Tibial nerve (tissue), 4 donors: ENCODE measurements around the gene ENPP6. TPM values are rescaled to one million over a fixed set of nuclear protein-coding genes. Genes with fewer than 3 reads are reported as not detected.
"Not testable (repeated sequence)": the region's sequence is repeated elsewhere in the genome, so short reads cannot be mapped to it uniquely, and the experiment has no call there.

Experiments used
- DNase-seq, 2 donors: peaks; one replicate each; pipeline ENCODE4 v3.0.0-alpha.2; 2019; ENCODE audit warnings: low spot score in 2 of 2
- H3K27ac ChIP-seq, 4 donors: fragments of 200-600 bp; sonication (generic) in 3 of 4; one replicate each; pipeline ENCODE4 v1.5.1; 2017 to 2019; ENCODE audit warnings: mild to moderate bottlenecking in 1 of 4
- H3K27me3 ChIP-seq, 2 donors: fragments of 200-600 bp; sonication (generic) in 1 of 2; one replicate each; pipeline versions ENCODE4 v1.5.1 to v1.6.0; 2017 to 2019
- H3K36me3 ChIP-seq, 3 donors: fragments of 200-600 bp; sonication (generic); one replicate each; pipeline ENCODE4 v1.5.1; 2018 to 2019
- H3K4me1 ChIP-seq, 4 donors: fragments of 200-600 bp; sonication (generic) in 3 of 4; one replicate each; pipeline ENCODE4 v1.5.1; 2017 to 2019
- H3K4me3 ChIP-seq, 4 donors: fragments of 200-600 bp; sonication (generic) in 3 of 4; one replicate each; pipeline ENCODE4 v1.5.1; 2017 to 2019; ENCODE audit warnings: mild to moderate bottlenecking in 1 of 4, moderate library complexity in 1 of 4
- H3K9me3 ChIP-seq, 4 donors: fragments of 200-600 bp; sonication (generic) in 3 of 4; one replicate each; pipeline ENCODE4 v1.5.1; 2017 to 2019
- EP300 ChIP-seq, 2 donors: sonication (generic); formaldehyde crosslinking; IDR thresholded peaks; one replicate each; pipeline ENCODE4 v1.6.1; 2017; ENCODE audit warnings: antibody characterized with exemption in 2 of 2, mild to moderate bottlenecking in 1 of 2
- POLR2A ChIP-seq, 2 donors: fragments of 450-650 bp; IDR thresholded peaks; one replicate each; pipeline ENCODE4 v1.6.1; 2017; ENCODE audit warnings: antibody characterized with exemption in 2 of 2, mild to moderate bottlenecking in 2 of 2, moderate library complexity in 2 of 2
- WGBS, 2 donors: methylation state at CpG; one replicate each; pipeline ENCODE4 v1.1.5; 2018; 5-methylcytosine and 5-hydroxymethylcytosine counted together
- total RNA-seq, 4 donors: library from RNA; depleted of rRNA; stranded (reverse); fragments of >200 nt; gene quantifications; one replicate each; pipeline ENCODE4 v1.1.0, GENCODE V29; 2016
- TF ChIP-seq, protein P1 (sequence below), 5 experiments: fragments of 200-600 bp in 3 of 5; fragments of 450-650 bp in 2 of 5; sonication (generic) in 3 of 5; IDR thresholded peaks; one replicate each; pipeline ENCODE4 v1.5.1; 2016 to 2019; ENCODE audit warnings: antibody characterized with exemption in 5 of 5, mild to moderate bottlenecking in 3 of 5, moderate library complexity in 2 of 5

The ENPP6 gene
- total RNA-seq, 4 donors from 2014 or later, result 12.6 to 42.6 (median 30.3) TPM

DNA sequence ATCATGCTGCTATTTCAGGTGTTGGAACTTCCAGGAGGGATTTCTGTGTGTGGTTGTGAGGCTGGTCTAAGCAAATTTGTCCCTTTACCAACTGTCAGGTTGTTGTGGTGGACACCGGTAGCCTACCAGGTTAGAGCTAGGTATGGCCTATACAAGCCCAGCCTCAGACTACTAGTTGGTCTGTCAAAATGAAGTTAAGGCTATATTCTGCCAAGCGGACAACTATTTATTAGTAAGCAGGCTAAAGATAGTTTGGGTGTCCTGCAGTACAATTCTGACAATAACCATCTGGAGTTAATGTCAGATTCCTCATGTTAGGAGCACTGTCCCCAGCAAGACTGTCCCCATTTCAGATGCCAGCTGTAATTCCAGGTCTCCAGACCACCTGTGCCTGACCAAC is 13.9 kb upstream of the ENPP6 start:
- Histone ChIP-seq H3K27me3 (no peaks in the 10 kb centered on the region), H3K4me1 (no peaks in the 10 kb centered on the region), H3K4me3 (no peak overlapping the region), H3K9me3 (no peaks in the 10 kb centered on the region), H3K27ac (no peak overlapping the region), H3K36me3 (no peaks in the 10 kb centered on the region)
- WGBS, 2 donors, result 88 to 97% methylated on average over 2 of the region's 2 CpGs
- DNase-seq, result no peak
- no peak for TF ChIP-seq EP300 (IDR thresholded peaks at IDR 0.05)
- no peak for TF ChIP-seq POLR2A (IDR thresholded peaks at IDR 0.05)
- TF ChIP-seq, protein P1, sequence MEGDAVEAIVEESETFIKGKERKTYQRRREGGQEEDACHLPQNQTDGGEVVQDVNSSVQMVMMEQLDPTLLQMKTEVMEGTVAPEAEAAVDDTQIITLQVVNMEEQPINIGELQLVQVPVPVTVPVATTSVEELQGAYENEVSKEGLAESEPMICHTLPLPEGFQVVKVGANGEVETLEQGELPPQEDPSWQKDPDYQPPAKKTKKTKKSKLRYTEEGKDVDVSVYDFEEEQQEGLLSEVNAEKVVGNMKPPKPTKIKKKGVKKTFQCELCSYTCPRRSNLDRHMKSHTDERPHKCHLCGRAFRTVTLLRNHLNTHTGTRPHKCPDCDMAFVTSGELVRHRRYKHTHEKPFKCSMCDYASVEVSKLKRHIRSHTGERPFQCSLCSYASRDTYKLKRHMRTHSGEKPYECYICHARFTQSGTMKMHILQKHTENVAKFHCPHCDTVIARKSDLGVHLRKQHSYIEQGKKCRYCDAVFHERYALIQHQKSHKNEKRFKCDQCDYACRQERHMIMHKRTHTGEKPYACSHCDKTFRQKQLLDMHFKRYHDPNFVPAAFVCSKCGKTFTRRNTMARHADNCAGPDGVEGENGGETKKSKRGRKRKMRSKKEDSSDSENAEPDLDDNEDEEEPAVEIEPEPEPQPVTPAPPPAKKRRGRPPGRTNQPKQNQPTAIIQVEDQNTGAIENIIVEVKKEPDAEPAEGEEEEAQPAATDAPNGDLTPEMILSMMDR (IDR thresholded peaks at IDR 0.05), result no peak

- no peak for DNase-seq
- no peaks in the 10 kb centered on the region for H3K4me1 ChIP-seq
- H3K36me3 ChIP-seq, result no peaks in the 10 kb centered on the region
- H3K9me3 ChIP-seq, result peaks cover 0 to 9% (median 0%) of the 10 kb centered on the region in 4 donors
- no peak overlapping the region for H3K4me3 ChIP-seq
- no peaks in the 10 kb centered on the region for H3K27me3 ChIP-seq
- no peak overlapping the region for H3K27ac ChIP-seq
- WGBS, 2 donors, result 82 to 85% methylated on average over 7 of the region's 7 CpGs
- TF ChIP-seq POLR2A (IDR thresholded peaks at IDR 0.05) (no peak), EP300 (IDR thresholded peaks at IDR 0.05) (no peak)
- TF ChIP-seq, protein P1 (IDR thresholded peaks at IDR 0.05), result no peak
Measured at GRCh38 chr4:184228056-184228705, 10.5 kb upstream of the ENPP6 start.

GRCh38 chr4:184216515-184216914 is 1.2 kb downstream of the ENPP6 start:
- 45 to 46% methylated on average over 8 of the region's 8 CpGs for WGBS, 2 donors
- peak overlapping the region in 3 of 4 donors; percentile 1 to 63 (median 40) for H3K27ac ChIP-seq
- no peaks in the 10 kb centered on the region for H3K36me3 ChIP-seq
- no peaks in the 10 kb centered on the region for H3K9me3 ChIP-seq
- peak overlapping the region in 2 of 4 donors; percentile 9 to 52 for H3K4me3 ChIP-seq
- H3K4me1 ChIP-seq, result peaks cover 0 to 14% (median 0%) of the 10 kb centered on the region in 4 donors
- no peak for TF ChIP-seq EP300 (IDR thresholded peaks at IDR 0.05)
- no peak for TF ChIP-seq POLR2A (IDR thresholded peaks at IDR 0.05)
- TF ChIP-seq, protein P1 (IDR thresholded peaks at IDR 0.05), result no peak
- no peaks in the 10 kb centered on the region for H3K27me3 ChIP-seq
- DNase-seq, result no peak

DNA sequence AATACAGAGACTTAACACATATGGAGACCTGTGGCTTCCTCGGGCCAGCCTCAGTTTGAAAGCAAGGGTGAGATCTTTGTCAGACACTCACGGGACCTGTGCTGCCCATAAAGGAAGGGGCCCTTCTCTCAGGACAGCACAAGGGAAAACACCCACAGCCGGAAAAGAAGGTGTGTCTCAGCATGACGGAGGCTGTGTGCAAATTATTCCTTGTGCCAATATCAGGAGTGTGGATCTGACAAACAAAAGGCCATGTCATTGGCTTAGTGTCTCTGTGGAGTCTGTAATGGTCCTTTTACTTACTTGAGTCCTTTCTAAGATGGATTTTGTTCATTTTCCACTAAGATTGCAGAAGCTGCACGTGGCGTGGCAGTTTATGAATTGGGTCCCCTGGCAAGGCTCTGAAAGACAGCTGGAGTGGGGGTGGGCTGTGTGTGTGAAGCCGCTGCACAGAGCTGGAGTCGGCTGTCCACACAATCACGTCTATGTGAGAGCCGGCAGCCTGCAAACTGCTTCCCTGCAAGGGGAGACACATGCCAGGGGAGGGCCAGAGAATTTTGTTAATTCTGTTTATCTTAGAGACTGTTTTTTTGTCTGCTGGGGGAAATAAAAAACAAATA is 1.9 kb downstream of the ENPP6 start:
- no peak for DNase-seq
- H3K9me3 ChIP-seq, result no peaks in the 10 kb centered on the region
- 31 to 35% methylated on average over 10 of the region's 10 CpGs for WGBS, 2 donors
- H3K27ac ChIP-seq, result peak overlapping the region in 1 of 4 donors; percentile 63
- H3K4me3 ChIP-seq, result peak overlapping the region in 2 of 4 donors; percentile 9 to 52
- H3K36me3 ChIP-seq, result no peaks in the 10 kb centered on the region
- H3K27me3 ChIP-seq, result no peaks in the 10 kb centered on the region
- TF ChIP-seq POLR2A (IDR thresholded peaks at IDR 0.05), result no peak
- TF ChIP-seq, protein P1 (IDR thresholded peaks at IDR 0.05), result no peak
- no peak for TF ChIP-seq EP300 (IDR thresholded peaks at IDR 0.05)
- peaks cover 0 to 14% (median 0%) of the 10 kb centered on the region in 4 donors for H3K4me1 ChIP-seq

- peaks cover 0 to 14% (median 0%) of the 10 kb centered on the region in 4 donors for H3K4me1 ChIP-seq
- H3K27me3 ChIP-seq, result no peaks in the 10 kb centered on the region
- no peak overlapping the region for H3K27ac ChIP-seq
- H3K36me3 ChIP-seq, result no peaks in the 10 kb centered on the region
- H3K9me3 ChIP-seq, result no peaks in the 10 kb centered on the region
- TF ChIP-seq, protein P1 (IDR thresholded peaks at IDR 0.05), result no peak
- TF ChIP-seq EP300 (IDR thresholded peaks at IDR 0.05) (no peak), POLR2A (IDR thresholded peaks at IDR 0.05) (no peak)
- no peak overlapping the region for H3K4me3 ChIP-seq
- DNase-seq, result no peak
- WGBS, 2 donors, result 70 to 74% methylated on average over 5 of the region's 5 CpGs
Measured at GRCh38 chr4:184214931-184215330, 2.7 kb downstream of the ENPP6 start.

DNA sequence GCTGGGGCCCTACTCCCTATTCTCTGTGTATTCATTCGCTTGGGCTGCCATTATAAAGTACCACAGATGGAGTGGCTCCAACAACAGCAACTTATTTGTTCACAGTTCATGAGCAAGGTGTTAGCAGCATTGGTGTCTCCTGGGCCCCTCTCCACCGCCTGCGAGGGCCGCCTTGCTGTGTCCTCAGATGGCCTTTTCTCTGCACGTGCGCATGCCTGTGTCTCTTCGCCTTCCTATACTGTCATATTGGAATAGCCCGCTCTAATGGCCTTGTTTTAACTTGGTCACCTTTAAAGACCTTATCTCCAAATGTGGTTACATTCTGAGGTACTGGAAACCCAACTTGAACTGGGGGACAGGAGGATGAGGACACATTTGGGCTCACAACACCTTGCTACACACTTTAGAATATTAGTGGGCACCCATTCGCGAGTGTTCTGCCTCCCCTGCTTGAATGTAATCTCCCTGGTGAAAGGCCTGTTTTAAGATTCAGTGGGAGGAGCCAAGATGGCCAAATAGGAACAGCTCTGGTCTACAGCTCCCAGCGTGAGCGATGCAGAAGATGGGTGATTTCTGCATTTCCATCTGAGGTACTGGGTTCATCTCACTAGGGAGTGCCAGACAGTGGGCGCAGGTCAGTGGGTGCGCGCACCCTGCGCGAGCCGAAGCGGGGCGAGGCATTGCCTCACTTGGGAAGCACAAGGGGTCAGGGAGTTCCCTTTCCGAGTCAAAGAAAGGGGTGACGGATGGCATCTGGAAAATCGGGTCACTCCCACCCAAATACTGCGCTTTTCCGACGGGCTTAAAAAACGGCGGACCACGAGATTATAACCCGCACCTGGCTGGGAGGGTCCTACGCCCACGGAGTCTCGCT is 9.7 kb downstream of the ENPP6 start:
- 82 to 91% methylated on average over 30 to 33 of the region's 33 CpGs for WGBS, 2 donors
- not testable (repeated sequence) for H3K36me3 ChIP-seq, H3K9me3 ChIP-seq, H3K4me3 ChIP-seq, DNase-seq, H3K4me1 ChIP-seq, H3K27me3 ChIP-seq, H3K27ac ChIP-seq
